Endothelial cell of umbilical vein (primary cell): Measurements from ENCODE around the gene TTN. TPM values are rescaled to one million over a fixed set of nuclear protein-coding genes. Genes with fewer than 3 reads are reported as not detected.

Experiments
- BruUV-seq: library from RNA; stranded (reverse); fragments of 400-500 nt; replicated peaks from 2 replicates; lab custom pipeline; 2021; lab: Mats Ljungman, UMichigan
- CTCF ChIA-PET: fragments of 300-600, 350-600 bp; sonication (Branson Sonifier 250); formaldehyde crosslinking; loops from one replicate; lab custom pipeline; 2021; ENCODE audit warnings: antibody characterized with exemption, inconsistent platforms; lab: Charles Lee
- POLR2A ChIA-PET: fragments of 300-600, 350-600 bp; sonication (Branson Sonifier 250); formaldehyde crosslinking; loops from one replicate; lab custom pipeline; 2021; ENCODE audit warnings: antibody characterized with exemption, inconsistent platforms; lab: Charles Lee
- DNase-seq: peaks from one replicate; pipeline ENCODE4 v3.0.0-alpha.2; 2011; ENCODE audit warnings: low read depth, low spot score
- FAIRE-seq: peaks from 2 replicates; lab custom pipeline; 2011; peaks lifted over from hg19 to GRCh38; lab: Jason Lieb, UNC
- H2AFZ ChIP-seq: 2 replicates; pipeline ENCODE4 v1.6.0; 2012; ENCODE audit warnings: low read depth, low read length, control low read depth, inconsistent platforms
- H3K27ac ChIP-seq: 2 replicates; pipeline ENCODE4 v1.5.1; 2011; ENCODE audit warnings: low read depth, mild to moderate bottlenecking, control low read depth, low read length, moderate library complexity; ENCODE audit not compliant: insufficient read depth
- H3K27me3 ChIP-seq, 2 experiments: 2 replicates each; pipeline versions ENCODE4 v1.6.0 to v1.6.1; 2011; ENCODE audit warnings: low read length in 2 of 2, mixed read lengths in 1 of 2; ENCODE audit not compliant: control insufficient read depth in 2 of 2, insufficient read depth in 2 of 2
- H3K36me3 ChIP-seq, 2 experiments: 2 replicates in 1 of 2; 3 replicates in 1 of 2; pipeline ENCODE4 v1.5.1; 2011; ENCODE audit warnings: low read length in 2 of 2, mild to moderate bottlenecking in 1 of 2, moderate library complexity in 1 of 2; ENCODE audit not compliant: control insufficient read depth in 2 of 2, insufficient read depth in 2 of 2; ENCODE audit errors: extremely low read depth in 1 of 2
- H3K4me1 ChIP-seq: 3 replicates; pipeline ENCODE4 v1.5.1; 2011; ENCODE audit warnings: mild to moderate bottlenecking, low read length; ENCODE audit not compliant: control insufficient read depth, insufficient read depth; ENCODE audit errors: extremely low read depth
- H3K4me2 ChIP-seq: 2 replicates; pipeline ENCODE4 v1.6.1; 2011; ENCODE audit warnings: low read length, control low read depth, mixed read lengths; ENCODE audit not compliant: insufficient read depth
- H3K4me3 ChIP-seq, 3 experiments: fragments of 200-600 bp in 1 of 3; sonication (generic), shearing (Covaris generic) in 1 of 3; replicated peaks in 1 of 3; 2 replicates each; pipeline ENCODE4 v1.5.1; 2011 to 2016; ENCODE audit warnings: control low read depth in 3 of 3, low read length in 3 of 3, mild to moderate bottlenecking in 2 of 3, inconsistent platforms in 1 of 3, low read depth in 1 of 3, moderate library complexity in 1 of 3; ENCODE audit not compliant: insufficient read depth in 1 of 3
- H3K79me2 ChIP-seq: 2 replicates; pipeline ENCODE4 v1.6.0; 2012; ENCODE audit warnings: low read length, inconsistent platforms; ENCODE audit not compliant: control insufficient read depth, insufficient read depth
- H3K9ac ChIP-seq: replicated peaks from 2 replicates; pipeline ENCODE3; 2011; ENCODE audit warnings: low read length, control low read depth; ENCODE audit not compliant: insufficient read depth; ENCODE audit errors: extremely low read depth
- H3K9me1 ChIP-seq: replicated peaks from 3 replicates; pipeline ENCODE4 v1.6.0; 2011; ENCODE audit warnings: mild to moderate bottlenecking, low read length; ENCODE audit not compliant: control insufficient read depth, insufficient read depth; ENCODE audit errors: extremely low read depth
- H3K9me3 ChIP-seq: replicated peaks from 2 replicates; pipeline ENCODE4 v1.5.1; 2012; ENCODE audit warnings: low read length, inconsistent platforms; ENCODE audit not compliant: control insufficient read depth, insufficient read depth
- H4K20me1 ChIP-seq: replicated peaks from 2 replicates; pipeline ENCODE3; 2011; ENCODE audit warnings: mild to moderate bottlenecking, low read length; ENCODE audit not compliant: control insufficient read depth, insufficient read depth; ENCODE audit errors: extremely low read depth
- EZH2 ChIP-seq: IDR thresholded peaks from 2 replicates; pipeline ENCODE4 v1.6.1; 2012; ENCODE audit warnings: borderline replicate concordance, low read depth, mild to moderate bottlenecking, moderate library complexity, low read length, inconsistent platforms; ENCODE audit not compliant: severe bottlenecking
- FOS ChIP-seq: IDR thresholded peaks from 2 replicates; pipeline ENCODE4 v1.6.1; 2011; ENCODE audit warnings: mild to moderate bottlenecking, low read length, moderate library complexity, borderline replicate concordance; ENCODE audit not compliant: insufficient read depth
- GATA2 ChIP-seq: IDR thresholded peaks from 2 replicates; pipeline ENCODE4 v1.7.0; 2011; ENCODE audit warnings: low read depth, mild to moderate bottlenecking, moderate library complexity, mixed read lengths, low read length; ENCODE audit not compliant: insufficient read length, insufficient read depth
- JUN ChIP-seq: IDR thresholded peaks from 2 replicates; pipeline ENCODE4 v1.6.1; 2011; ENCODE audit warnings: borderline replicate concordance, low read depth; ENCODE audit not compliant: insufficient read length, insufficient read depth
- MYC ChIP-seq: IDR thresholded peaks from one replicate; pipeline ENCODE4 v1.6.1; 2011; ENCODE audit warnings: mild to moderate bottlenecking, low read depth, low read length
- POLR2A ChIP-seq: IDR thresholded peaks from 2 replicates; pipeline ENCODE4 v1.6.1; 2012; ENCODE audit warnings: low read depth, mild to moderate bottlenecking, control low read depth, low read length
- POLR2AphosphoS5 ChIP-seq: IDR thresholded peaks from 2 replicates; pipeline ENCODE4 v1.6.1; 2012; ENCODE audit warnings: low read depth, mild to moderate bottlenecking, control low read depth, low read length, moderate library complexity; ENCODE audit not compliant: insufficient read depth
- dilution Hi-C: fragments of 300-500 bp; cut with MboI; formaldehyde crosslinking; loops from one replicate; pipeline ENCODE4 v1.15.0; 2019; ENCODE audit warnings: low sequenced_read_pairs; ENCODE audit not compliant: extremely low pct_ligation_motif_present
- intact Hi-C: fragments of 100-400 bp; cut with micrococcal nuclease; formaldehyde crosslinking; loops from one replicate; pipeline ENCODE4 v1.10.0; 2022
- polyA plus RNA-seq, 4 experiments: library from polyadenylated mRNA; depleted of rRNA in 3 of 4; stranded (reverse) in 3 of 4; unstranded in 1 of 4; fragments of >200 nt; gene quantifications; 2 replicates each; pipeline versions ENCODE4 v1.2.1 to v1.2.3, GENCODE V29; 2011 to 2012; ENCODE audit warnings: missing spikeins in 1 of 4
- total RNA-seq: library from RNA; stranded (reverse); gene quantifications from 2 replicates; pipeline ENCODE4 v1.2.3, GENCODE V29; 2021
- TF ChIP-seq, protein P1 (sequence below): IDR thresholded peaks from 2 replicates; pipeline ENCODE4 v1.6.1; 2011; ENCODE audit not compliant: insufficient read depth, insufficient read length
- TF ChIP-seq, protein P2 (sequence below), 2 donors: IDR thresholded peaks; 1 replicate in 1 of 2; 2 replicates in 1 of 2; pipeline ENCODE4 v1.5.1; 2011; ENCODE audit warnings: low read length in 2 of 2, mild to moderate bottlenecking in 2 of 2, moderate library complexity in 2 of 2, control low read depth in 1 of 2, inconsistent platforms in 1 of 2, low read depth in 1 of 2; ENCODE audit not compliant: insufficient read depth in 1 of 2; ENCODE audit errors: extremely low read depth in 1 of 2

TTN gene
- total and polyA plus RNA-seq, 2 donors (not counting 3 experiments of a cell fraction or from before 2014, with no cell fraction given), result 0.11 to 0.49 TPM

DNA sequence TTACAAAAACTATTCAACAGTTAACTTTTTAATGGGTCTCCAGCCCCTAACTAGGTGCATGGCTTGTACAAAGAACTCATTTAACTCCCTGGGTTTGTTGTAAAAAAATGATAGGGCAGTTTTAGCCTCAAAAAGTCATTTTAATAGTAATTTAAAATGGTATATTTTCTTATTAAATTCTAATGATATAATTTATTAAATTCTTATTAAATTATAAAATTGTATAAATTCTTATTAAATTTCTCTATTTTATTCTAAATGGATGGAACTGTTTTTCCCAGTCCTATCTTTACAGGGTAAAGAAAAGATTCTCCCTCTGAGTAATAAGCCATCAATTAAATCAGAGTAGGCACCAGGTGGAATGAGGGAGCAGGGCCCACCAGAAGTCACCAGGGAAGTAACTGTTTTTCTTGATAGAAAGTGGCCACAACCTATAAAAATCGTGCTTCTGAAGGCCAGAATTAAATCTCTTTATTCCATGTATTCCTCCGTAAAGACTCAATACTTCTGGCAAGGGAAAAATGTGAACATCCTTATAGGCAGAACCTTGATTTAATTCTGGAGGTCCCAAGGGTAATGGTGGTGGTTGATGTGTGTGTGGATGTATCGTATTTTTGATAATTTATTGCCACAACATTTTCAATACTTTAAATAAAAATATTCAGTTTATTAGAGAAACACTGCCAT is 329.6 kb downstream of the TTN start:
- no TSS peak for BruUV-seq
- no peaks in the 10 kb centered on the region for H3K9me3 ChIP-seq
- FAIRE-seq (peak; percentile 12), DNase-seq (no peak)
- H3K9ac ChIP-seq, result peak overlapping the region; percentile 87
- intact Hi-C loops (loop anchor here (1.0 kb wide), 2 partner anchors 26 to 365 kb away; partner anchors contain the start of genes PJVK, PRKRA and RBM45), dilution Hi-C loops (no loop called here)
- H3K27me3 ChIP-seq, result no peaks in the 10 kb centered on the region
- H3K36me3 ChIP-seq, result no peaks in the 10 kb centered on the region
- H3K27ac ChIP-seq, result peak overlapping the region; percentile 88
- H3K4me2 ChIP-seq, result peak overlapping the region; percentile 85
- no peaks in the 10 kb centered on the region for H4K20me1 ChIP-seq
- no peaks in the 10 kb centered on the region for H3K9me1 ChIP-seq
- ChIA-PET CTCF (no interaction called here), POLR2A (no interaction called here)
- H3K79me2 ChIP-seq, result peaks cover 22% of the 10 kb centered on the region
- H2AFZ ChIP-seq, result peak overlapping the region; percentile 81
- TF ChIP-seq, protein P1, sequence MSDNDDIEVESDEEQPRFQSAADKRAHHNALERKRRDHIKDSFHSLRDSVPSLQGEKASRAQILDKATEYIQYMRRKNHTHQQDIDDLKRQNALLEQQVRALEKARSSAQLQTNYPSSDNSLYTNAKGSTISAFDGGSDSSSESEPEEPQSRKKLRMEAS, result no peak
- TF ChIP-seq POLR2A (no peak), EZH2 (no peak), JUN (no peak), GATA2 (no peak), MYC (no peak), POLR2AphosphoS5 (no peak), FOS (no peak)
- TF ChIP-seq, protein P2, sequence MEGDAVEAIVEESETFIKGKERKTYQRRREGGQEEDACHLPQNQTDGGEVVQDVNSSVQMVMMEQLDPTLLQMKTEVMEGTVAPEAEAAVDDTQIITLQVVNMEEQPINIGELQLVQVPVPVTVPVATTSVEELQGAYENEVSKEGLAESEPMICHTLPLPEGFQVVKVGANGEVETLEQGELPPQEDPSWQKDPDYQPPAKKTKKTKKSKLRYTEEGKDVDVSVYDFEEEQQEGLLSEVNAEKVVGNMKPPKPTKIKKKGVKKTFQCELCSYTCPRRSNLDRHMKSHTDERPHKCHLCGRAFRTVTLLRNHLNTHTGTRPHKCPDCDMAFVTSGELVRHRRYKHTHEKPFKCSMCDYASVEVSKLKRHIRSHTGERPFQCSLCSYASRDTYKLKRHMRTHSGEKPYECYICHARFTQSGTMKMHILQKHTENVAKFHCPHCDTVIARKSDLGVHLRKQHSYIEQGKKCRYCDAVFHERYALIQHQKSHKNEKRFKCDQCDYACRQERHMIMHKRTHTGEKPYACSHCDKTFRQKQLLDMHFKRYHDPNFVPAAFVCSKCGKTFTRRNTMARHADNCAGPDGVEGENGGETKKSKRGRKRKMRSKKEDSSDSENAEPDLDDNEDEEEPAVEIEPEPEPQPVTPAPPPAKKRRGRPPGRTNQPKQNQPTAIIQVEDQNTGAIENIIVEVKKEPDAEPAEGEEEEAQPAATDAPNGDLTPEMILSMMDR (IDR thresholded peaks at IDR 0.05; ENCODE audit: extremely low read depth in 1 of 2, insufficient read depth in 1 of 2, low read depth in 1 of 2, low read length in 2 of 2), result no peak
- peak overlapping the region; percentile 51 to 98 (median 91) for H3K4me3 ChIP-seq
- peaks cover 29% of the 10 kb centered on the region for H3K4me1 ChIP-seq
